ENCODE data around the gene RC3H2.

DNA sequence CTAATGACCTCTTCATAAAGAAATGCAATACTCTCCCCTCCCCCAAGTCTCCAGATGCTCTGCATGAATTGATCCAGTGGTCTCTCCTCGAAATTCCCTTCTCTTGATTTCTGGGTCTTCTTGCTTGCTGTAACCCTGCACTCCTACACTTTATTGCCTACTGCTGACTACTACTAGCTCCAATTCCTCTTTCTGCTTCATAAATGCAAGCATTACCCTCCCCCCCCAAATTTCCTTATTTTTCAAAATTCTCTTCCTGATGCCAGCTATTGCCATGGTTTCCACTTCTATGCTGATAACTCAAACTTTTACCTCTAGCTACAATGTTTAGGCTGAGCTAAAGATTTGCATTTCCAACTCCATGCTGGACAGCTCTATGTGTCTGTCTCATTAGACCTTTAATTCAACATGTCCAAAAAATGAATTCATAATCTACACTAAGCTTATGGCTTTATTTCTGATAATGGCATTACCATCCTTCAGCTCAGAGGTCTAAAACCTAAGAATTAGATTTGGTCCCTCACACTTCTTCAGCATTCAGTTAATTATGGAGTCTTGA, 24.7 kb upstream of the RC3H2 start:
- TF ChIP-seq, protein P1, sequence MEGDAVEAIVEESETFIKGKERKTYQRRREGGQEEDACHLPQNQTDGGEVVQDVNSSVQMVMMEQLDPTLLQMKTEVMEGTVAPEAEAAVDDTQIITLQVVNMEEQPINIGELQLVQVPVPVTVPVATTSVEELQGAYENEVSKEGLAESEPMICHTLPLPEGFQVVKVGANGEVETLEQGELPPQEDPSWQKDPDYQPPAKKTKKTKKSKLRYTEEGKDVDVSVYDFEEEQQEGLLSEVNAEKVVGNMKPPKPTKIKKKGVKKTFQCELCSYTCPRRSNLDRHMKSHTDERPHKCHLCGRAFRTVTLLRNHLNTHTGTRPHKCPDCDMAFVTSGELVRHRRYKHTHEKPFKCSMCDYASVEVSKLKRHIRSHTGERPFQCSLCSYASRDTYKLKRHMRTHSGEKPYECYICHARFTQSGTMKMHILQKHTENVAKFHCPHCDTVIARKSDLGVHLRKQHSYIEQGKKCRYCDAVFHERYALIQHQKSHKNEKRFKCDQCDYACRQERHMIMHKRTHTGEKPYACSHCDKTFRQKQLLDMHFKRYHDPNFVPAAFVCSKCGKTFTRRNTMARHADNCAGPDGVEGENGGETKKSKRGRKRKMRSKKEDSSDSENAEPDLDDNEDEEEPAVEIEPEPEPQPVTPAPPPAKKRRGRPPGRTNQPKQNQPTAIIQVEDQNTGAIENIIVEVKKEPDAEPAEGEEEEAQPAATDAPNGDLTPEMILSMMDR (IDR thresholded peaks at IDR 0.05), result no peak
- TF ChIP-seq, protein P2, sequence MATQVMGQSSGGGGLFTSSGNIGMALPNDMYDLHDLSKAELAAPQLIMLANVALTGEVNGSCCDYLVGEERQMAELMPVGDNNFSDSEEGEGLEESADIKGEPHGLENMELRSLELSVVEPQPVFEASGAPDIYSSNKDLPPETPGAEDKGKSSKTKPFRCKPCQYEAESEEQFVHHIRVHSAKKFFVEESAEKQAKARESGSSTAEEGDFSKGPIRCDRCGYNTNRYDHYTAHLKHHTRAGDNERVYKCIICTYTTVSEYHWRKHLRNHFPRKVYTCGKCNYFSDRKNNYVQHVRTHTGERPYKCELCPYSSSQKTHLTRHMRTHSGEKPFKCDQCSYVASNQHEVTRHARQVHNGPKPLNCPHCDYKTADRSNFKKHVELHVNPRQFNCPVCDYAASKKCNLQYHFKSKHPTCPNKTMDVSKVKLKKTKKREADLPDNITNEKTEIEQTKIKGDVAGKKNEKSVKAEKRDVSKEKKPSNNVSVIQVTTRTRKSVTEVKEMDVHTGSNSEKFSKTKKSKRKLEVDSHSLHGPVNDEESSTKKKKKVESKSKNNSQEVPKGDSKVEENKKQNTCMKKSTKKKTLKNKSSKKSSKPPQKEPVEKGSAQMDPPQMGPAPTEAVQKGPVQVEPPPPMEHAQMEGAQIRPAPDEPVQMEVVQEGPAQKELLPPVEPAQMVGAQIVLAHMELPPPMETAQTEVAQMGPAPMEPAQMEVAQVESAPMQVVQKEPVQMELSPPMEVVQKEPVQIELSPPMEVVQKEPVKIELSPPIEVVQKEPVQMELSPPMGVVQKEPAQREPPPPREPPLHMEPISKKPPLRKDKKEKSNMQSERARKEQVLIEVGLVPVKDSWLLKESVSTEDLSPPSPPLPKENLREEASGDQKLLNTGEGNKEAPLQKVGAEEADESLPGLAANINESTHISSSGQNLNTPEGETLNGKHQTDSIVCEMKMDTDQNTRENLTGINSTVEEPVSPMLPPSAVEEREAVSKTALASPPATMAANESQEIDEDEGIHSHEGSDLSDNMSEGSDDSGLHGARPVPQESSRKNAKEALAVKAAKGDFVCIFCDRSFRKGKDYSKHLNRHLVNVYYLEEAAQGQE (IDR thresholded peaks at IDR 0.05), result no peak
- TF ChIP-seq POLR2A (IDR thresholded peaks at IDR 0.05; ENCODE audit: low read length) (no peak), FOSB (CRISPR knock-in tag; IDR thresholded peaks at IDR 0.05) (no peak), POLR2AphosphoS2 (conservative IDR thresholded peaks at IDR 0.05; ENCODE audit: low read length) (no peak), SREBF2 (IDR thresholded peaks at IDR 0.05) (no peak), MYC (IDR thresholded peaks at IDR 0.05; ENCODE audit: borderline replicate concordance, low read length) (no peak), CEBPB (IDR thresholded peaks at IDR 0.05) (no peak), TP53 (CRISPR knock-in tag; IDR thresholded peaks at IDR 0.05) (no peak), CHD2 (IDR thresholded peaks at IDR 0.05; ENCODE audit: low read length, partially characterized antibody) (no peak)
- TF ChIP-seq, protein P3, sequence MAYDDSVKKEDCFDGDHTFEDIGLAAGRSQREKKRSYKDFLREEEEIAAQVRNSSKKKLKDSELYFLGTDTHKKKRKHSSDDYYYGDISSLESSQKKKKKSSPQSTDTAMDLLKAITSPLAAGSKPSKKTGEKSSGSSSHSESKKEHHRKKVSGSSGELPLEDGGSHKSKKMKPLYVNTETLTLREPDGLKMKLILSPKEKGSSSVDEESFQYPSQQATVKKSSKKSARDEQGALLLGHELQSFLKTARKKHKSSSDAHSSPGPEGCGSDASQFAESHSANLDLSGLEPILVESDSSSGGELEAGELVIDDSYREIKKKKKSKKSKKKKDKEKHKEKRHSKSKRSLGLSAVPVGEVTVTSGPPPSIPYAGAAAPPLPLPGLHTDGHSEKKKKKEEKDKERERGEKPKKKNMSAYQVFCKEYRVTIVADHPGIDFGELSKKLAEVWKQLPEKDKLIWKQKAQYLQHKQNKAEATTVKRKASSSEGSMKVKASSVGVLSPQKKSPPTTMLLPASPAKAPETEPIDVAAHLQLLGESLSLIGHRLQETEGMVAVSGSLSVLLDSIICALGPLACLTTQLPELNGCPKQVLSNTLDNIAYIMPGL (CRISPR knock-in tag; IDR thresholded peaks at IDR 0.05; ENCODE audit: borderline replicate concordance), result no peak
- TF ChIP-seq, protein P4, sequence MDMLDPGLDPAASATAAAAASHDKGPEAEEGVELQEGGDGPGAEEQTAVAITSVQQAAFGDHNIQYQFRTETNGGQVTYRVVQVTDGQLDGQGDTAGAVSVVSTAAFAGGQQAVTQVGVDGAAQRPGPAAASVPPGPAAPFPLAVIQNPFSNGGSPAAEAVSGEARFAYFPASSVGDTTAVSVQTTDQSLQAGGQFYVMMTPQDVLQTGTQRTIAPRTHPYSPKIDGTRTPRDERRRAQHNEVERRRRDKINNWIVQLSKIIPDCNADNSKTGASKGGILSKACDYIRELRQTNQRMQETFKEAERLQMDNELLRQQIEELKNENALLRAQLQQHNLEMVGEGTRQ (IDR thresholded peaks at IDR 0.05), result no peak
